Measurements from ENCODE around the gene KHDC3L. TPM values are rescaled to one million over a fixed set of nuclear protein-coding genes. Genes with fewer than 3 reads are reported as not detected.

KHDC3L gene
- not detected for total RNA-seq
- not detected for polyA plus RNA-seq
- long read RNA-seq, donor 1 = 0 reads
- long read RNA-seq, donor 2 = 0 reads
- long read RNA-seq, donor 3 = 0 reads
- long read RNA-seq, donor 4 = 0 reads

- WGBS = 86% methylated on average over 23 of the region's 23 CpGs
- intact Hi-C loops (cut with DNase I) = no loop called here
- DNase-seq (no peak), ATAC-seq (no peak)
- no peak within 1 kb of the TSS for H3K27ac ChIP-seq (ENCODE audit: low read length)
- H3K4me3 ChIP-seq (ENCODE audit: low read length) = no peak within 1 kb of the TSS
- no peaks in the 10 kb centered on the region for H3K9me3 ChIP-seq (ENCODE audit: control insufficient read depth, low read length)
- no peaks in the 10 kb centered on the region for H3K27me3 ChIP-seq (ENCODE audit: control insufficient read depth, insufficient read depth)
- H3K4me1 ChIP-seq (ENCODE audit: control insufficient read depth, insufficient read depth, low read length) = no peaks in the 10 kb centered on the region
Observed at GRCh38 chr6:73362358-73362757, at the start of gene KHDC3L. KHDC3L (plus strand) TSS chr6:73362658; CDS start chr6:73362730, 72 bp downstream.

- WGBS = 10% methylated on average over 61 of the region's 61 CpGs
- no peaks in the 10 kb centered on the region for H3K27me3 ChIP-seq (ENCODE audit: control insufficient read depth, insufficient read depth)
Observed at GRCh38 chr6:73314577-73315492, 47.6 kb upstream of the KHDC3L start.

GRCh38 chr6:73323323-73323722 is 39.1 kb upstream of the KHDC3L start:
- Histone ChIP-seq H3K27me3 (ENCODE audit: control insufficient read depth, insufficient read depth) (no peaks in the 10 kb centered on the region), H3K4me1 (ENCODE audit: control insufficient read depth, insufficient read depth, low read length) (no peaks in the 10 kb centered on the region), H3K9me3 (ENCODE audit: control insufficient read depth, low read length) (no peaks in the 10 kb centered on the region), H3K27ac (ENCODE audit: low read length) (no peak overlapping the region), H3K4me3 (ENCODE audit: low read length) (no peak overlapping the region)
- intact Hi-C loops (cut with DNase I) = loop anchor here in 1 of 4 donors (10.0 kb wide), 1 partner anchor 909 kb away; no protein-coding TSS in a partner anchor
- no peak for DNase-seq
- ATAC-seq = no peak
- WGBS = 82% methylated on average over 2 of the region's 2 CpGs

More at GRCh38 chr6:73314577-73315492, 47.6 kb upstream of the KHDC3L start:
- Histone ChIP-seq H3K27ac (ENCODE audit: low read length) (no peak overlapping the region), H3K9me3 (ENCODE audit: control insufficient read depth, low read length) (no peaks in the 10 kb centered on the region), H3K4me3 (ENCODE audit: low read length) (no peak overlapping the region), H3K4me1 (ENCODE audit: control insufficient read depth, insufficient read depth, low read length) (no peaks in the 10 kb centered on the region)
- peak in 1 of 3 donors; percentile 46 for DNase-seq
- intact Hi-C loops (cut with DNase I) = no loop called here
- ATAC-seq = no peak

GRCh38 chr6:73325656-73326055 is 36.8 kb upstream of the KHDC3L start:
- Histone ChIP-seq H3K27me3 (ENCODE audit: control insufficient read depth, insufficient read depth) (no peaks in the 10 kb centered on the region), H3K9me3 (ENCODE audit: control insufficient read depth, low read length) (no peaks in the 10 kb centered on the region)

GRCh38 chr6:73328790-73329189 is 33.7 kb upstream of the KHDC3L start:
- Histone ChIP-seq H3K27ac (ENCODE audit: low read length) (no peak overlapping the region), H3K4me1 (ENCODE audit: control insufficient read depth, insufficient read depth, low read length) (no peaks in the 10 kb centered on the region), H3K4me3 (ENCODE audit: low read length) (no peak overlapping the region), H3K9me3 (ENCODE audit: control insufficient read depth, low read length) (no peaks in the 10 kb centered on the region), H3K27me3 (ENCODE audit: control insufficient read depth, insufficient read depth) (no peaks in the 10 kb centered on the region)
- ATAC-seq (no peak), DNase-seq (no peak)
- 66% methylated on average over 3 of the region's 3 CpGs for WGBS
- intact Hi-C loops (cut with DNase I) = loop anchor here in 2 of 4 donors (5.0 to 10.0 kb wide), 2 partner anchors 41 to 914 kb away; no protein-coding TSS in a partner anchor

More at GRCh38 chr6:73325656-73326055, 36.8 kb upstream of the KHDC3L start:
- ATAC-seq = no peak
- no peak overlapping the region for H3K4me3 ChIP-seq (ENCODE audit: low read length)
- intact Hi-C loops (cut with DNase I) = loop anchor here in 2 of 4 donors (5.0 to 10.0 kb wide), 2 partner anchors 38 to 911 kb away; no protein-coding TSS in a partner anchor
- DNase-seq = no peak
- WGBS = 91% methylated on average over 3 of the region's 3 CpGs
- H3K4me1 ChIP-seq (ENCODE audit: control insufficient read depth, insufficient read depth, low read length) = no peaks in the 10 kb centered on the region
- no peak overlapping the region for H3K27ac ChIP-seq (ENCODE audit: low read length)

- Histone ChIP-seq H3K27me3 (ENCODE audit: control insufficient read depth, insufficient read depth) (no peaks in the 10 kb centered on the region), H3K4me1 (ENCODE audit: control insufficient read depth, insufficient read depth, low read length) (no peaks in the 10 kb centered on the region), H3K9me3 (ENCODE audit: control insufficient read depth, low read length) (no peaks in the 10 kb centered on the region), H3K4me3 (ENCODE audit: low read length) (no peak overlapping the region), H3K27ac (ENCODE audit: low read length) (no peak overlapping the region)
- WGBS = 54% methylated on average over 3 of the region's 3 CpGs
- no peak for DNase-seq
- ATAC-seq = no peak
- intact Hi-C loops (cut with DNase I) = loop anchor here in 2 of 4 donors (5.0 to 10.0 kb wide), 2 partner anchors 42 to 914 kb away; no protein-coding TSS in a partner anchor
Observed at GRCh38 chr6:73329201-73329600, 33.3 kb upstream of the KHDC3L start.

GRCh38 chr6:73339340-73339739 is 23.1 kb upstream of the KHDC3L start:
- H3K9me3 ChIP-seq (ENCODE audit: control insufficient read depth, low read length) = no peaks in the 10 kb centered on the region
- 63% methylated on average over 3 of the region's 3 CpGs for WGBS
- H3K4me1 ChIP-seq (ENCODE audit: control insufficient read depth, insufficient read depth, low read length) = no peaks in the 10 kb centered on the region
- no peak overlapping the region for H3K27ac ChIP-seq (ENCODE audit: low read length)
- DNase-seq (no peak), ATAC-seq (no peak)
- intact Hi-C loops (cut with DNase I) = no loop called here
- H3K4me3 ChIP-seq (ENCODE audit: low read length) = no peak overlapping the region
- no peaks in the 10 kb centered on the region for H3K27me3 ChIP-seq (ENCODE audit: control insufficient read depth, insufficient read depth)

GRCh38 chr6:73340048-73340447 is 22.4 kb upstream of the KHDC3L start:
- intact Hi-C loops (cut with DNase I) = no loop called here
- WGBS = 62% methylated on average over 2 of the region's 2 CpGs

GRCh38 chr6:73341335-73341734 is 21.1 kb upstream of the KHDC3L start:
- no peak overlapping the region for H3K4me3 ChIP-seq (ENCODE audit: low read length)
- no peaks in the 10 kb centered on the region for H3K9me3 ChIP-seq (ENCODE audit: control insufficient read depth, low read length)
- no peak for ATAC-seq
- H3K27me3 ChIP-seq (ENCODE audit: control insufficient read depth, insufficient read depth) = no peaks in the 10 kb centered on the region
- DNase-seq = no peak
- H3K27ac ChIP-seq (ENCODE audit: low read length) = no peak overlapping the region
- intact Hi-C loops (cut with DNase I) = no loop called here
- 58% methylated on average over 1 of the region's 1 CpG for WGBS
- H3K4me1 ChIP-seq (ENCODE audit: control insufficient read depth, insufficient read depth, low read length) = no peaks in the 10 kb centered on the region

More at GRCh38 chr6:73340048-73340447, 22.4 kb upstream of the KHDC3L start:
- Histone ChIP-seq H3K4me3 (ENCODE audit: low read length) (no peak overlapping the region), H3K27ac (ENCODE audit: low read length) (no peak overlapping the region), H3K27me3 (ENCODE audit: control insufficient read depth, insufficient read depth) (no peaks in the 10 kb centered on the region), H3K4me1 (ENCODE audit: control insufficient read depth, insufficient read depth, low read length) (no peaks in the 10 kb centered on the region), H3K9me3 (ENCODE audit: control insufficient read depth, low read length) (no peaks in the 10 kb centered on the region)
- DNase-seq (no peak), ATAC-seq (no peak)

- no peaks in the 10 kb centered on the region for H3K27me3 ChIP-seq (ENCODE audit: control insufficient read depth, insufficient read depth)
- ATAC-seq (no peak), DNase-seq (no peak)
- no peaks in the 10 kb centered on the region for H3K4me1 ChIP-seq (ENCODE audit: control insufficient read depth, insufficient read depth, low read length)
- intact Hi-C loops (cut with DNase I) = no loop called here
- no peak overlapping the region for H3K4me3 ChIP-seq (ENCODE audit: low read length)
- no peaks in the 10 kb centered on the region for H3K9me3 ChIP-seq (ENCODE audit: control insufficient read depth, low read length)
- no peak overlapping the region for H3K27ac ChIP-seq (ENCODE audit: low read length)
- WGBS = 77% methylated on average over 5 of the region's 5 CpGs
Observed at GRCh38 chr6:73342174-73342573, 20.3 kb upstream of the KHDC3L start.

GRCh38 chr6:73343164-73343563 is 19.3 kb upstream of the KHDC3L start:
- intact Hi-C loops (cut with DNase I) = no loop called here
- no peak for ATAC-seq

More at GRCh38 chr6:73343164-73343563, 19.3 kb upstream of the KHDC3L start:
- DNase-seq = no peak
- Histone ChIP-seq H3K27me3 (ENCODE audit: control insufficient read depth, insufficient read depth) (no peaks in the 10 kb centered on the region), H3K4me1 (ENCODE audit: control insufficient read depth, insufficient read depth, low read length) (no peaks in the 10 kb centered on the region), H3K9me3 (ENCODE audit: control insufficient read depth, low read length) (no peaks in the 10 kb centered on the region), H3K27ac (ENCODE audit: low read length) (no peak overlapping the region), H3K4me3 (ENCODE audit: low read length) (no peak overlapping the region)
